ENCODE results near the gene TIGAR.

The TIGAR gene

DNA sequence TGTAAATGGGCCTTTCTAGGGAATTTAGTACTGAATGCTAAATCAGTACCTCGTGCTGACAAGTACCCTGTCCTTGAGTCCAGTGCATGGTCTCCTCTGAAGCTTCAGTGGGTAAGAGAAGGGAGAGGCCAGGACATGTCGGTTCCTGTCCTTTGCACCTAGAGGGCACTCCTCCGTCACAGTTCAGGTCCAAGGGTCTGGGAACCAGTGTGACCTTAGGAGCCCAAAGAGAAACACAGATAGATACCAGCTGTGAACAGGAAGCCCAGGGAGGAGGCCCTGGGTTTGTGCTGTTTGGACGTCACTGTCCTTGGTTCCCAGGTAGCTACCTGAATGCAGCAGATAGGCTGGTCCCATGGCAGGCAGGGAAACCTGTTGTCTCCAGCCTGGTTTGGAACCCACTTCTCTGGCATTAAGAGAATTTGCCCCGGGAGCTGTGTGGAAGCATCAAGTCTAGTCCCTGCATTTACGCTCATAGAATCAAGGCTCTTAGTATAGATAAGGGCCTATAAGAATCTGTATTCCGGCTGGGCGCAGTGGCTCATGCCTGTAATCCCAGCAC, 62.4 kb downstream of the TIGAR start (continued):
- TF ChIP-seq, protein P1, sequence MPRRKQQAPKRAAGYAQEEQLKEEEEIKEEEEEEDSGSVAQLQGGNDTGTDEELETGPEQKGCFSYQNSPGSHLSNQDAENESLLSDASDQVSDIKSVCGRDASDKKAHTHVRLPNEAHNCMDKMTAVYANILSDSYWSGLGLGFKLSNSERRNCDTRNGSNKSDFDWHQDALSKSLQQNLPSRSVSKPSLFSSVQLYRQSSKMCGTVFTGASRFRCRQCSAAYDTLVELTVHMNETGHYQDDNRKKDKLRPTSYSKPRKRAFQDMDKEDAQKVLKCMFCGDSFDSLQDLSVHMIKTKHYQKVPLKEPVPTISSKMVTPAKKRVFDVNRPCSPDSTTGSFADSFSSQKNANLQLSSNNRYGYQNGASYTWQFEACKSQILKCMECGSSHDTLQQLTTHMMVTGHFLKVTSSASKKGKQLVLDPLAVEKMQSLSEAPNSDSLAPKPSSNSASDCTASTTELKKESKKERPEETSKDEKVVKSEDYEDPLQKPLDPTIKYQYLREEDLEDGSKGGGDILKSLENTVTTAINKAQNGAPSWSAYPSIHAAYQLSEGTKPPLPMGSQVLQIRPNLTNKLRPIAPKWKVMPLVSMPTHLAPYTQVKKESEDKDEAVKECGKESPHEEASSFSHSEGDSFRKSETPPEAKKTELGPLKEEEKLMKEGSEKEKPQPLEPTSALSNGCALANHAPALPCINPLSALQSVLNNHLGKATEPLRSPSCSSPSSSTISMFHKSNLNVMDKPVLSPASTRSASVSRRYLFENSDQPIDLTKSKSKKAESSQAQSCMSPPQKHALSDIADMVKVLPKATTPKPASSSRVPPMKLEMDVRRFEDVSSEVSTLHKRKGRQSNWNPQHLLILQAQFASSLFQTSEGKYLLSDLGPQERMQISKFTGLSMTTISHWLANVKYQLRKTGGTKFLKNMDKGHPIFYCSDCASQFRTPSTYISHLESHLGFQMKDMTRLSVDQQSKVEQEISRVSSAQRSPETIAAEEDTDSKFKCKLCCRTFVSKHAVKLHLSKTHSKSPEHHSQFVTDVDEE (CRISPR knock-in tag; IDR thresholded peaks at IDR 0.05): no peak
- TF ChIP-seq, protein P2, sequence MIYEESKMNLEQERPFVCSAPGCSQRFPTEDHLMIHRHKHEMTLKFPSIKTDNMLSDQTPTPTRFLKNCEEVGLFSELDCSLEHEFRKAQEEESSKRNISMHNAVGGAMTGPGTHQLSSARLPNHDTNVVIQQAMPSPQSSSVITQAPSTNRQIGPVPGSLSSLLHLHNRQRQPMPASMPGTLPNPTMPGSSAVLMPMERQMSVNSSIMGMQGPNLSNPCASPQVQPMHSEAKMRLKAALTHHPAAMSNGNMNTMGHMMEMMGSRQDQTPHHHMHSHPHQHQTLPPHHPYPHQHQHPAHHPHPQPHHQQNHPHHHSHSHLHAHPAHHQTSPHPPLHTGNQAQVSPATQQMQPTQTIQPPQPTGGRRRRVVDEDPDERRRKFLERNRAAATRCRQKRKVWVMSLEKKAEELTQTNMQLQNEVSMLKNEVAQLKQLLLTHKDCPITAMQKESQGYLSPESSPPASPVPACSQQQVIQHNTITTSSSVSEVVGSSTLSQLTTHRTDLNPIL (CRISPR knock-in tag; IDR thresholded peaks at IDR 0.05; ENCODE audit: low read depth): no peak
- TF ChIP-seq ZNF565 (CRISPR knock-in tag; conservative IDR thresholded peaks at IDR 0.05; ENCODE audit: low read depth) (no peak), ZNF8 (CRISPR knock-in tag; IDR thresholded peaks at IDR 0.05) (no peak), TCF4 (CRISPR knock-in tag; IDR thresholded peaks at IDR 0.05; ENCODE audit: borderline replicate concordance) (no peak), OSR1 (CRISPR knock-in tag; IDR thresholded peaks at IDR 0.05) (no peak)

DNA sequence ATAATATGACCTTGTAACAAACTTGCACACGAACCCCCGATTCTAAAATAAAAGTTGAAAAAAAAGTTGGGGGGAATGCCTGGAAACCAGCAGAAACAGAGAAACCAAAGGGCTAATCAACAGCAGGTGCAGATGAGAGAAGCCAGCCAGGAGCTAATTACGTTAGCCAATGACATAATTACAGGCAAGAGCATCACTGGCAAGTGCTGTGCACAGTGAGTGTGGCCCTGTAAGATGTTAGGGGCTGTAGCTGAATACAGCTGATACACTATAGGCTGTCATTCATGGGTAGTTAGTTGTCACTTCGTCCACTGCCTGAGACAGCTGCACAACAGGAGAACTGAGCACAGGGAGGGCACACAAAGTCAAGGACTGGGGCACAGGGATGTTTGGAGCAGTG, 65.8 kb downstream of the TIGAR start:
- peak; percentile 73; the same call in 1 of the 2 replicates for TF ChIP-seq TCF4 (CRISPR knock-in tag; IDR thresholded peaks at IDR 0.05; ENCODE audit: borderline replicate concordance)
- 0 out of 2 replicates have a peak, but pooled peaks have one; percentile 75 for TF ChIP-seq ZNF70 (CRISPR knock-in tag; IDR thresholded peaks at IDR 0.05)
- no peak for TF ChIP-seq ESRRG (CRISPR knock-in tag; IDR thresholded peaks at IDR 0.05)
- ATAC-seq: no peak; the same call in 2 of the 3 replicates

DNA sequence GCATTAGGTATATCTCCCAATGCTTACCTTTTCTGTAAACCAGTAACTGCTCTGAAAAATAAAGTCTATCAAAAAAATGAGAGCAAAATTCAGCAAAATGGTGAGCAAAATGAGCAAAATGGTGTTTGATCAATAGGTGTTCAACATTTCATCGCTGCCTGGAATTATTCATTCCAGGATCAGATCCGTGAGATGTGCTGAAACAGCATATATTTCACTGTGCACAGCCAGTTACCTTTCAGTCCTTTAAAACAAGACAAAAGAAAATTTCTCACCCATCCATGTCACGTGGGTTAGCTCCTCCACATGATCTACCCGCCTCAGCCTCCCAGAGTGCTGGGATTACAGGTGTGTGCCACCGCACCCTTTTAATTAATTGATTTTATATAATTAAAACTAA, 66.6 kb downstream of the TIGAR start:
- TF ChIP-seq TOX (CRISPR knock-in tag; IDR thresholded peaks at IDR 0.05; ENCODE audit: borderline replicate concordance) (no peak), OSR1 (CRISPR knock-in tag; IDR thresholded peaks at IDR 0.05) (no peak), BACH2 (CRISPR knock-in tag; IDR thresholded peaks at IDR 0.05; ENCODE audit: borderline replicate concordance) (no peak), SNAI2 (CRISPR knock-in tag; IDR thresholded peaks at IDR 0.05) (no peak), ARNTL (CRISPR knock-in tag; IDR thresholded peaks at IDR 0.05; ENCODE audit: borderline replicate concordance, low read depth) (no peak), RARB (CRISPR knock-in tag; IDR thresholded peaks at IDR 0.05) (no peak), TCF4 (CRISPR knock-in tag; IDR thresholded peaks at IDR 0.05; ENCODE audit: borderline replicate concordance) (no peak), ZNF70 (CRISPR knock-in tag; IDR thresholded peaks at IDR 0.05) (no peak), ZFP3 (CRISPR knock-in tag; IDR thresholded peaks at IDR 0.05) (no peak), PPARA (CRISPR knock-in tag; IDR thresholded peaks at IDR 0.05; ENCODE audit: borderline replicate concordance) (no peak), GLIS3 (CRISPR knock-in tag; IDR thresholded peaks at IDR 0.05) (no peak), ISL1 (CRISPR knock-in tag; IDR thresholded peaks at IDR 0.05) (no peak)
- TF ChIP-seq, protein P1 (CRISPR knock-in tag; IDR thresholded peaks at IDR 0.05): no peak
- TF ChIP-seq, protein P3, sequence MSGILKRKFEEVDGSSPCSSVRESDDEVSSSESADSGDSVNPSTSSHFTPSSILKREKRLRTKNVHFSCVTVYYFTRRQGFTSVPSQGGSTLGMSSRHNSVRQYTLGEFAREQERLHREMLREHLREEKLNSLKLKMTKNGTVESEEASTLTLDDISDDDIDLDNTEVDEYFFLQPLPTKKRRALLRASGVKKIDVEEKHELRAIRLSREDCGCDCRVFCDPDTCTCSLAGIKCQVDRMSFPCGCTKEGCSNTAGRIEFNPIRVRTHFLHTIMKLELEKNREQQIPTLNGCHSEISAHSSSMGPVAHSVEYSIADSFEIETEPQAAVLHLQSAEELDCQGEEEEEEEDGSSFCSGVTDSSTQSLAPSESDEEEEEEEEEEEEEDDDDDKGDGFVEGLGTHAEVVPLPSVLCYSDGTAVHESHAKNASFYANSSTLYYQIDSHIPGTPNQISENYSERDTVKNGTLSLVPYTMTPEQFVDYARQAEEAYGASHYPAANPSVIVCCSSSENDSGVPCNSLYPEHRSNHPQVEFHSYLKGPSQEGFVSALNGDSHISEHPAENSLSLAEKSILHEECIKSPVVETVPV (CRISPR knock-in tag; IDR thresholded peaks at IDR 0.05): no peak
- TF ChIP-seq, protein P4, sequence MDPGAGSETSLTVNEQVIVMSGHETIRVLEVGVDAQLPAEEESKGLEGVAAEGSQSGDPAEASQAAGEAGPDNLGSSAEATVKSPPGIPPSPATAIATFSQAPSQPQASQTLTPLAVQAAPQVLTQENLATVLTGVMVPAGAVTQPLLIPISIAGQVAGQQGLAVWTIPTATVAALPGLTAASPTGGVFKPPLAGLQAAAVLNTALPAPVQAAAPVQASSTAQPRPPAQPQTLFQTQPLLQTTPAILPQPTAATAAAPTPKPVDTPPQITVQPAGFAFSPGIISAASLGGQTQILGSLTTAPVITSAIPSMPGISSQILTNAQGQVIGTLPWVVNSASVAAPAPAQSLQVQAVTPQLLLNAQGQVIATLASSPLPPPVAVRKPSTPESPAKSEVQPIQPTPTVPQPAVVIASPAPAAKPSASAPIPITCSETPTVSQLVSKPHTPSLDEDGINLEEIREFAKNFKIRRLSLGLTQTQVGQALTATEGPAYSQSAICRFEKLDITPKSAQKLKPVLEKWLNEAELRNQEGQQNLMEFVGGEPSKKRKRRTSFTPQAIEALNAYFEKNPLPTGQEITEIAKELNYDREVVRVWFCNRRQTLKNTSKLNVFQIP (CRISPR knock-in tag; IDR thresholded peaks at IDR 0.05; ENCODE audit: borderline replicate concordance, low read depth): no peak
- ATAC-seq: no peak
